ENCODE measurements around the gene SLC24A3. TPM values are rescaled to one million over a fixed set of nuclear protein-coding genes. Genes with fewer than 3 reads are reported as not detected.

Gene SLC24A3
- total and polyA plus RNA-seq, 9 donors = 4.8 to 40.5 (median 18.6) TPM

DNA sequence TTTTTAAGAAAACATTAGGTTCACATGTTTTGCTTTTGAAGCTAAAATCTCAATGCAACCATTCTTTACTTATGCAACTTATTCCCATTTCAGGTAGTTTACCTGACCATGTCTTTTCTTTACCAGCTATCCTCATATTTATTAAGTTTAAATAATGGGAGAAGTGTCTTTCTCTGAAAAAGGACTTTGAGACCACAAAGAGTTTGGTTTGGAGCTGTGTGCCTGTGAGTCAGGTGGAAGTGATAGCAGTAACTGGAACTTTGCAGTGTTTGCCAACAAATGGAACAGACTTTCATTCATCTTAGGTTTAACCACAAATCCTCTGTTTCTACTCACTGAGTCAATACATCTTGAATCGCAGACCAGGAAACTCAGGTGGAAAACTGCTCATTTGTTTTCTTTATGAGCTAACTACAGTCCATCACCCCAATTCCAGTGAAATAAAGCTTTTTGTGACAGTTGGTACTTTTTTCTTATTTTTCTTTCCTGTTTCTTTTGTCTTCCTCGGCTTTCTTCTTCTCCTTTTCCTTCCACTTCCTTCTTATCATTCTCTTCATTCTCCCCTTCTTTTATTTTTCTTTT is 397.3 kb downstream of the SLC24A3 start:
- DNase-seq = no peak
- peaks cover 2% of the 10 kb centered on the region for H3K4me1 ChIP-seq (ENCODE audit: insufficient read depth)
- WGBS, 3 donors = 84 to 87% (median 85%) methylated on average over 2 of the region's 2 CpGs
- H3K4me3 ChIP-seq = no peak overlapping the region
- no peaks in the 10 kb centered on the region for H3K9me3 ChIP-seq
- H3K27ac ChIP-seq = no peak overlapping the region
- intact Hi-C loops (cut with DNase I) = no loop called here
- H3K36me3 ChIP-seq = no peaks in the 10 kb centered on the region
- no peaks in the 10 kb centered on the region for H3K27me3 ChIP-seq
- TF ChIP-seq EP300 (IDR thresholded peaks at IDR 0.05) (no peak), POLR2A (IDR thresholded peaks at IDR 0.05) (no peak)
- TF ChIP-seq, protein P1, sequence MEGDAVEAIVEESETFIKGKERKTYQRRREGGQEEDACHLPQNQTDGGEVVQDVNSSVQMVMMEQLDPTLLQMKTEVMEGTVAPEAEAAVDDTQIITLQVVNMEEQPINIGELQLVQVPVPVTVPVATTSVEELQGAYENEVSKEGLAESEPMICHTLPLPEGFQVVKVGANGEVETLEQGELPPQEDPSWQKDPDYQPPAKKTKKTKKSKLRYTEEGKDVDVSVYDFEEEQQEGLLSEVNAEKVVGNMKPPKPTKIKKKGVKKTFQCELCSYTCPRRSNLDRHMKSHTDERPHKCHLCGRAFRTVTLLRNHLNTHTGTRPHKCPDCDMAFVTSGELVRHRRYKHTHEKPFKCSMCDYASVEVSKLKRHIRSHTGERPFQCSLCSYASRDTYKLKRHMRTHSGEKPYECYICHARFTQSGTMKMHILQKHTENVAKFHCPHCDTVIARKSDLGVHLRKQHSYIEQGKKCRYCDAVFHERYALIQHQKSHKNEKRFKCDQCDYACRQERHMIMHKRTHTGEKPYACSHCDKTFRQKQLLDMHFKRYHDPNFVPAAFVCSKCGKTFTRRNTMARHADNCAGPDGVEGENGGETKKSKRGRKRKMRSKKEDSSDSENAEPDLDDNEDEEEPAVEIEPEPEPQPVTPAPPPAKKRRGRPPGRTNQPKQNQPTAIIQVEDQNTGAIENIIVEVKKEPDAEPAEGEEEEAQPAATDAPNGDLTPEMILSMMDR (IDR thresholded peaks at IDR 0.05) = no peak

DNA sequence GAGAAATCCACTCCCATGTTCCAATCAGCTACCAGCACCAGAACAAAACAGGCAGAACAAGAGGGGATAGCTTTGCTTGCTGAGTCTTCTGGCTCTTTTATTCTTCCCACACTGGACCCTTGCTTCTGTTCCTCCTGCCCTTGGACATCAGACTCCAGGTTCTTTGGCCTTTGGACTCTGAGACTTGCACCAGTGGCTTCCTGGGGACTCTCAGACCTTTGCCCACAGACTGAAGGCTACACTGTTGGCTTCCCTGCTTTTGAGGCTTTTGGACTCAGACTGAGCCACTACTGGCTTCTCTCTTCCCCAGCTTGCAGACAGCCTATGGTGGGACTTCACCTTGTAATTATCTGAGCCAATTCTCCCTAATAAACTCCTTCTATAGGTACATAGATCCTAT is 403.2 kb downstream of the SLC24A3 start:
- intact Hi-C loops (cut with DNase I) = no loop called here
- no peaks in the 10 kb centered on the region for H3K4me1 ChIP-seq (ENCODE audit: insufficient read depth)
- no peak overlapping the region for H3K27ac ChIP-seq
- TF ChIP-seq, protein P1 (IDR thresholded peaks at IDR 0.05) = no peak
- TF ChIP-seq POLR2A (IDR thresholded peaks at IDR 0.05) = no peak
- TF ChIP-seq EP300 (IDR thresholded peaks at IDR 0.05) = no peak
- no peaks in the 10 kb centered on the region for H3K27me3 ChIP-seq
- H3K9me3 ChIP-seq = no peaks in the 10 kb centered on the region
- H3K36me3 ChIP-seq = no peaks in the 10 kb centered on the region
- no peak for DNase-seq
- H3K4me3 ChIP-seq = no peak overlapping the region

DNA sequence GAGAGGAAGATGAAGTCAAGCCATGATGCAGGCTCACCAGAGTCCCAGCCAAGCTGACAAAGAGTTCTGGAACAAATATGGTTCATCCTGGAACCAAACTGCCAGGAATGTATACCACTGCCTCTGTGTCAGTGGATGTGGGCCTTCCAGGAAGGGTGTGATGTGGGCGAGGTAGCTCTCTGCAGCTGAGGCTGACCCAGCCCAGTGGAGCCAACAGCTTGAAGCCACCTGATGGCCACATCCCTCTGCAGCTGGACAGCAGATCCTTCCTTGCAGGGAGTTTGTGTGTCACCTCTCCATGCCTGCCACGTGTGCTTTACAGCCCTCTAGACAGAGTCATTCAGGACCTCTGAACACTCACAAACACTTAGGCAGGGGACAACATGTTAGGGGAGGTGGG is 403.6 kb downstream of the SLC24A3 start:
- H3K27me3 ChIP-seq = no peaks in the 10 kb centered on the region
- H3K4me1 ChIP-seq (ENCODE audit: insufficient read depth) = no peaks in the 10 kb centered on the region
- intact Hi-C loops (cut with DNase I) = no loop called here
- H3K9me3 ChIP-seq = no peaks in the 10 kb centered on the region
- no peaks in the 10 kb centered on the region for H3K36me3 ChIP-seq
- no peak overlapping the region for H3K27ac ChIP-seq
- no peak for TF ChIP-seq POLR2A (IDR thresholded peaks at IDR 0.05)
- TF ChIP-seq, protein P1 (IDR thresholded peaks at IDR 0.05) = no peak
- TF ChIP-seq EP300 (IDR thresholded peaks at IDR 0.05) = no peak
- 74 to 90% (median 83%) methylated on average over 2 of the region's 2 CpGs for WGBS, 3 donors
- DNase-seq = no peak
- H3K4me3 ChIP-seq = no peak overlapping the region

DNA sequence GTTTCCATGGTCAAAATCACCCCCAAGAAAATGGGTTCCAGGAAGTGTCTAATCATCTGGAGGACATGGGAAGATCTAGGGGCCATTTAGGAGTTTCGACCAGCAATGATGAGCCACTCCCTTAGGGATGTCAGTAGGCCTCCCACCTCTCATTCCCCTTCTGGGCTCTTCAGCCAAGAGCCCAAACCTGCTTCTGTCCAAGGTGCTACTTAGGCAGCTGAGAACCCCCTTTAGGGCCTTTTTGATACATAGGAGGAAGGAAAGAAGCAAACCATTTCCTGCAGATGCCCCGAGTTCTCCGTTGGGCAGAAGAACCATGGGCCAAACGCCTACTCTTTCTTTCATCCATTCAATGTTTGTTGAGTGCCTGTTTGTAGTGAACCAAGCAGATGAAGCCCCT is 404.2 kb downstream of the SLC24A3 start:
- 84 to 92% (median 90%) methylated on average over 4 of the region's 4 CpGs for WGBS, 3 donors
- no peaks in the 10 kb centered on the region for H3K4me1 ChIP-seq (ENCODE audit: insufficient read depth)
- no peak overlapping the region for H3K4me3 ChIP-seq
- intact Hi-C loops (cut with DNase I) = no loop called here
- TF ChIP-seq, protein P1 (IDR thresholded peaks at IDR 0.05) = no peak
- no peak for TF ChIP-seq EP300 (IDR thresholded peaks at IDR 0.05)
- no peak for TF ChIP-seq POLR2A (IDR thresholded peaks at IDR 0.05)
- H3K9me3 ChIP-seq = no peaks in the 10 kb centered on the region
- DNase-seq = no peak
- H3K27ac ChIP-seq = no peak overlapping the region
- H3K27me3 ChIP-seq = no peaks in the 10 kb centered on the region
- H3K36me3 ChIP-seq = no peaks in the 10 kb centered on the region
